GM12865 (cell line): ENCODE results near the gene ITIH3.
A peak's percentile ranks its signal among the peaks of the same experiment; 100 is the strongest.

Experiments
- DNase-seq: peaks from one replicate; pipeline ENCODE4 v3.0.0; 2010; ENCODE audit warnings: low read depth
- H3K4me3 ChIP-seq: 2 replicates; pipeline ENCODE4 v1.5.1; 2011; ENCODE audit warnings: mild to moderate bottlenecking, low read depth, low read length, control low read depth
- TF ChIP-seq, protein P1 (sequence below): IDR thresholded peaks from 2 replicates; pipeline ENCODE4 v1.5.1; 2011; ENCODE audit warnings: low read length, control low read depth, low read depth, inconsistent platforms; ENCODE audit not compliant: insufficient read depth; ENCODE audit errors: missing control alignments

The ITIH3 gene

GRCh38 chr3:52817860-52818259 lies 23.3 kb downstream of the ITIH3 start:
- TF ChIP-seq, protein P1, sequence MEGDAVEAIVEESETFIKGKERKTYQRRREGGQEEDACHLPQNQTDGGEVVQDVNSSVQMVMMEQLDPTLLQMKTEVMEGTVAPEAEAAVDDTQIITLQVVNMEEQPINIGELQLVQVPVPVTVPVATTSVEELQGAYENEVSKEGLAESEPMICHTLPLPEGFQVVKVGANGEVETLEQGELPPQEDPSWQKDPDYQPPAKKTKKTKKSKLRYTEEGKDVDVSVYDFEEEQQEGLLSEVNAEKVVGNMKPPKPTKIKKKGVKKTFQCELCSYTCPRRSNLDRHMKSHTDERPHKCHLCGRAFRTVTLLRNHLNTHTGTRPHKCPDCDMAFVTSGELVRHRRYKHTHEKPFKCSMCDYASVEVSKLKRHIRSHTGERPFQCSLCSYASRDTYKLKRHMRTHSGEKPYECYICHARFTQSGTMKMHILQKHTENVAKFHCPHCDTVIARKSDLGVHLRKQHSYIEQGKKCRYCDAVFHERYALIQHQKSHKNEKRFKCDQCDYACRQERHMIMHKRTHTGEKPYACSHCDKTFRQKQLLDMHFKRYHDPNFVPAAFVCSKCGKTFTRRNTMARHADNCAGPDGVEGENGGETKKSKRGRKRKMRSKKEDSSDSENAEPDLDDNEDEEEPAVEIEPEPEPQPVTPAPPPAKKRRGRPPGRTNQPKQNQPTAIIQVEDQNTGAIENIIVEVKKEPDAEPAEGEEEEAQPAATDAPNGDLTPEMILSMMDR = no peak
- H3K4me3 ChIP-seq = no peak overlapping the region
- no peak for DNase-seq

- no peak overlapping the region for H3K4me3 ChIP-seq
- no peak for DNase-seq
- TF ChIP-seq, protein P1 = no peak
Measured at GRCh38 chr3:52819936-52820335, 25.3 kb downstream of the ITIH3 start.

GRCh38 chr3:52820736-52821135 lies 26.1 kb downstream of the ITIH3 start:
- H3K4me3 ChIP-seq = no peak overlapping the region
- TF ChIP-seq, protein P1 = peak; percentile 82
- DNase-seq = peak; percentile 53

DNA sequence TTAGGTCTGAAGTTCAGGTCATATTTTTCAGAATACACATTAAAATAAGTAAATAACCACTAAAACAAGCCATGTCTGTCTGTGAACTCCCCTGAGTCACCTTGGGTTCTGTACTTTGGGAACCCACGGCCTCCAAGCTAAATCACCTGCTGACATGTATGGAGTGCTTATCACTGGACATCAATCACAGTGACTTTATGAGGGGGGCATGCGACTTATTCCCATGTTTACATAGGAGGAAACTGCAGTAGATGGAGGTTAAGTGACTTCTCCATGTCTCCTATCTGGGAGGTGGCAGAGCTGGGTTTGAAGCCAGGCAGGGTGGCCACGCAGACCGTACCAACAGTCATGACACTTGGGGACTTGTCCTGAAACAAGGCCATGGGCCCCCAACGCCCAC lies 27.8 kb downstream of the ITIH3 start:
- DNase-seq = no peak
- TF ChIP-seq, protein P1 = no peak
- no peak overlapping the region for H3K4me3 ChIP-seq

DNA sequence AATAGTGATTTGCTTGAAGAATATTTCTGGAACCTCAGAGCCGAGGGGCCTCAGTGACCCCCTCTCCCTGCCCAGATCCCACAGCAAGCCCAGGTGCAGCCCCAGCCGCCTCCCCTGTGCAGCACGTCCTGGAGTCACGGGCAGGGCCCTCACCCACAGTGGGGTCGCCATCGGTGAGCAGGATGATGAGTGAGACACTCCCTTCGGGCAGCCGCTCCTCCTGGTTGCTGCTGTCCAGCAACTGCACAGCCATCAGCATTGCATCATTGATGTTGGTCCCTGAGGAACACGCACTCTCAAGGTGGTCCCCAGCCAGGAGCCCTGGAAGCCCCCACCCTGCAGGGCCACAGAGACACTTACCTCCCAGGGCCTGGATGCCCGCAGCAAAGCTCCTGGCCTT lies 29.4 kb downstream of the ITIH3 start:
- TF ChIP-seq, protein P1 = no peak
- DNase-seq = no peak
- no peak overlapping the region for H3K4me3 ChIP-seq

- TF ChIP-seq, protein P1 = no peak
- no peak for DNase-seq
- H3K4me3 ChIP-seq = no peak overlapping the region
Measured at GRCh38 chr3:52827441-52827840, 32.8 kb downstream of the ITIH3 start.

- DNase-seq = no peak
- H3K4me3 ChIP-seq = no peak overlapping the region
- TF ChIP-seq, protein P1 = no peak
Measured at GRCh38 chr3:52827866-52828376, 33.3 kb downstream of the ITIH3 start.
